Measurements from ENCODE around the gene FHIT. TPM values are rescaled to one million over a fixed set of nuclear protein-coding genes. Genes with fewer than 3 reads are reported as not detected.

FHIT gene
- total RNA-seq, 2 experiments from 2014 or later: 7.6 to 7.9 TPM

- POLR2A ChIA-PET: no interaction called here
- no peak overlapping the region for H3K27ac Mint-ChIP-seq
- DNase-seq (no peak), ATAC-seq (no peak)
- H3K4me1 Mint-ChIP-seq (ENCODE audit: low read depth): peaks cover 20% of the 10 kb centered on the region
- H3K4me3 Mint-ChIP-seq: no peak overlapping the region
- no peaks in the 10 kb centered on the region for H3K9me3 Mint-ChIP-seq
- no peak for TF ChIP-seq CTCF (IDR thresholded peaks at IDR 0.05)
- CTCF ChIA-PET: no interaction called here
- intact Hi-C loops (cut with micrococcal nuclease): no loop called here
- no peaks in the 10 kb centered on the region for H3K36me3 Mint-ChIP-seq (ENCODE audit: low read depth)
- no peaks in the 10 kb centered on the region for H3K27me3 Mint-ChIP-seq
These were observed 1149.1 kb downstream of the FHIT start for GRCh38 chr3:60102154-60102553.

GRCh38 chr3:60101621-60102020 is 1149.6 kb downstream of the FHIT start:
- H3K4me1 Mint-ChIP-seq (ENCODE audit: low read depth): peaks cover 20% of the 10 kb centered on the region
- ATAC-seq: no peak
- no peak for TF ChIP-seq CTCF (IDR thresholded peaks at IDR 0.05)
- ChIA-PET CTCF (no interaction called here), POLR2A (no interaction called here)
- no peak overlapping the region for H3K27ac Mint-ChIP-seq
- no peaks in the 10 kb centered on the region for H3K27me3 Mint-ChIP-seq
- H3K4me3 Mint-ChIP-seq: no peak overlapping the region
- H3K9me3 Mint-ChIP-seq: no peaks in the 10 kb centered on the region
- H3K36me3 Mint-ChIP-seq (ENCODE audit: low read depth): no peaks in the 10 kb centered on the region
- intact Hi-C loops (cut with micrococcal nuclease): no loop called here
- DNase-seq: no peak

- ChIA-PET POLR2A (no interaction called here), CTCF (no interaction called here)
- H3K9me3 Mint-ChIP-seq: no peaks in the 10 kb centered on the region
- no peak overlapping the region for H3K27ac Mint-ChIP-seq
- no peak for TF ChIP-seq CTCF (IDR thresholded peaks at IDR 0.05)
- no peaks in the 10 kb centered on the region for H3K36me3 Mint-ChIP-seq (ENCODE audit: low read depth)
- H3K27me3 Mint-ChIP-seq: no peaks in the 10 kb centered on the region
- intact Hi-C loops (cut with micrococcal nuclease): no loop called here
- no peak overlapping the region for H3K4me3 Mint-ChIP-seq
- ATAC-seq: no peak
- H3K4me1 Mint-ChIP-seq (ENCODE audit: low read depth): peaks cover under 1% of the 10 kb centered on the region
- DNase-seq: no peak
These were observed 1154.8 kb downstream of the FHIT start for GRCh38 chr3:60096403-60096802.

- ChIA-PET CTCF (no interaction called here), POLR2A (no interaction called here)
- intact Hi-C loops (cut with micrococcal nuclease): no loop called here
- Mint-ChIP-seq H3K27me3 (no peaks in the 10 kb centered on the region), H3K36me3 (ENCODE audit: low read depth) (no peaks in the 10 kb centered on the region), H3K9me3 (no peaks in the 10 kb centered on the region), H3K27ac (no peak overlapping the region), H3K4me1 (ENCODE audit: low read depth) (peaks cover 4% of the 10 kb centered on the region), H3K4me3 (no peak overlapping the region)
- DNase-seq: no peak
- no peak for TF ChIP-seq CTCF (IDR thresholded peaks at IDR 0.05)
- ATAC-seq: no peak
These were observed 1155.3 kb downstream of the FHIT start for GRCh38 chr3:60095930-60096329.

GRCh38 chr3:60095516-60095915 is 1155.7 kb downstream of the FHIT start:
- ChIA-PET CTCF (no interaction called here), POLR2A (no interaction called here)
- Mint-ChIP-seq H3K27me3 (no peaks in the 10 kb centered on the region), H3K27ac (no peak overlapping the region), H3K36me3 (ENCODE audit: low read depth) (no peaks in the 10 kb centered on the region), H3K4me1 (ENCODE audit: low read depth) (peaks cover 8% of the 10 kb centered on the region), H3K9me3 (no peaks in the 10 kb centered on the region), H3K4me3 (no peak overlapping the region)
- ATAC-seq (no peak), DNase-seq (no peak)
- intact Hi-C loops (cut with micrococcal nuclease): no loop called here
- TF ChIP-seq CTCF (IDR thresholded peaks at IDR 0.05): no peak

Data from activated CD8-positive, alpha-beta T cell treated with anti-CD3 and anti-CD28 coated beads for 36 hours (primary cell).